RWPE2 (cell line): ENCODE measurements around the gene KIF21B.

Experiments
- ATAC-seq: fragments of 200-7000 bp; cut with Tn5 transposase; 3 replicates; pipeline ENCODE4 v1.9.1; 2021; ENCODE audit warnings: low read depth
- DNase-seq: peaks from one replicate; pipeline ENCODE4 v3.0.0-alpha.2; 2020; ENCODE audit warnings: low spot score
- H3K27ac ChIP-seq: fragments of 450-650 bp; 2 replicates; pipeline ENCODE4 v1.5.1; 2017; ENCODE audit warnings: mild to moderate bottlenecking; ENCODE audit not compliant: poor library complexity, severe bottlenecking
- H3K27me3 ChIP-seq: fragments of 250-450 bp; sonication (Bioruptor Pico); 2 replicates; pipeline ENCODE4 v1.5.1; 2021; ENCODE audit warnings: mild to moderate bottlenecking, moderate library complexity; ENCODE audit not compliant: insufficient read depth, poor library complexity, severe bottlenecking
- H3K36me3 ChIP-seq: fragments of 250-450 bp; sonication (Bioruptor Pico); 2 replicates; pipeline ENCODE4 v1.5.1; 2020; ENCODE audit warnings: low read depth, mild to moderate bottlenecking, moderate library complexity
- H3K4me1 ChIP-seq: fragments of 250-450 bp; sonication (Bioruptor Pico); 2 replicates; pipeline ENCODE4 v1.5.1; 2021; ENCODE audit warnings: mild to moderate bottlenecking, moderate library complexity; ENCODE audit not compliant: insufficient read depth, poor library complexity, severe bottlenecking
- H3K4me3 ChIP-seq: fragments of 250-450 bp; sonication (Bioruptor Pico); 2 replicates; pipeline ENCODE4 v1.5.1; 2021; ENCODE audit warnings: mild to moderate bottlenecking, moderate library complexity; ENCODE audit not compliant: severe bottlenecking
- H3K9me3 ChIP-seq: fragments of 250-450 bp; sonication (Bioruptor Pico); 2 replicates; pipeline ENCODE4 v1.5.1; 2021; ENCODE audit warnings: mild to moderate bottlenecking, moderate library complexity; ENCODE audit not compliant: severe bottlenecking
- TF ChIP-seq, protein P1 (sequence below): fragments of 450-650 bp; IDR thresholded peaks from one replicate; pipeline ENCODE4 v1.5.1; 2017; ENCODE audit warnings: mild to moderate bottlenecking, moderate library complexity; ENCODE audit not compliant: poor library complexity, severe bottlenecking

KIF21B gene

DNA sequence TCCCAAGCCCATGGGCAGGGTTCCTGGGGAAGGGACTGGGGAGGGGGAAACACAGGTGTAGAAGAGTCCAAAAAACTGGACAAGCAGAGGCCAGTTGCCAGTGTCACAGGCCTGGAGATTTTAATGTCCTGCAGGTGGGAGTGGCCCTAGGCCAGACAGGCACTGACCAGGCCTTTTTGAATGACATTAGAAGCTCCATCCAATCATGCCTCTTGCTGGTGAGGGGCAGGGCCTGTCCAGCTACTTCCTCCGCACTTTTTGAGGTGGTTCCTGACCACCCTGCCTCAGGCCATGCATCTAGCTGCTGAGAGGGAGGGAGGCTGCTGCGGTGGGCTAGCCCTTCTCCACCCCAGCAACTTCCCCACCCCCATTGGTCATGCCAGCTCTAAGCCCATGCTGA, 15.9 kb upstream of the KIF21B start:
- DNase-seq: no peak
- Histone ChIP-seq H3K27ac (no peak overlapping the region), H3K36me3 (no peaks in the 10 kb centered on the region), H3K9me3 (no peaks in the 10 kb centered on the region), H3K4me1 (no peaks in the 10 kb centered on the region), H3K27me3 (no peaks in the 10 kb centered on the region), H3K4me3 (no peak overlapping the region)
- TF ChIP-seq, protein P1, sequence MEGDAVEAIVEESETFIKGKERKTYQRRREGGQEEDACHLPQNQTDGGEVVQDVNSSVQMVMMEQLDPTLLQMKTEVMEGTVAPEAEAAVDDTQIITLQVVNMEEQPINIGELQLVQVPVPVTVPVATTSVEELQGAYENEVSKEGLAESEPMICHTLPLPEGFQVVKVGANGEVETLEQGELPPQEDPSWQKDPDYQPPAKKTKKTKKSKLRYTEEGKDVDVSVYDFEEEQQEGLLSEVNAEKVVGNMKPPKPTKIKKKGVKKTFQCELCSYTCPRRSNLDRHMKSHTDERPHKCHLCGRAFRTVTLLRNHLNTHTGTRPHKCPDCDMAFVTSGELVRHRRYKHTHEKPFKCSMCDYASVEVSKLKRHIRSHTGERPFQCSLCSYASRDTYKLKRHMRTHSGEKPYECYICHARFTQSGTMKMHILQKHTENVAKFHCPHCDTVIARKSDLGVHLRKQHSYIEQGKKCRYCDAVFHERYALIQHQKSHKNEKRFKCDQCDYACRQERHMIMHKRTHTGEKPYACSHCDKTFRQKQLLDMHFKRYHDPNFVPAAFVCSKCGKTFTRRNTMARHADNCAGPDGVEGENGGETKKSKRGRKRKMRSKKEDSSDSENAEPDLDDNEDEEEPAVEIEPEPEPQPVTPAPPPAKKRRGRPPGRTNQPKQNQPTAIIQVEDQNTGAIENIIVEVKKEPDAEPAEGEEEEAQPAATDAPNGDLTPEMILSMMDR: no peak
- no peak for ATAC-seq

DNA sequence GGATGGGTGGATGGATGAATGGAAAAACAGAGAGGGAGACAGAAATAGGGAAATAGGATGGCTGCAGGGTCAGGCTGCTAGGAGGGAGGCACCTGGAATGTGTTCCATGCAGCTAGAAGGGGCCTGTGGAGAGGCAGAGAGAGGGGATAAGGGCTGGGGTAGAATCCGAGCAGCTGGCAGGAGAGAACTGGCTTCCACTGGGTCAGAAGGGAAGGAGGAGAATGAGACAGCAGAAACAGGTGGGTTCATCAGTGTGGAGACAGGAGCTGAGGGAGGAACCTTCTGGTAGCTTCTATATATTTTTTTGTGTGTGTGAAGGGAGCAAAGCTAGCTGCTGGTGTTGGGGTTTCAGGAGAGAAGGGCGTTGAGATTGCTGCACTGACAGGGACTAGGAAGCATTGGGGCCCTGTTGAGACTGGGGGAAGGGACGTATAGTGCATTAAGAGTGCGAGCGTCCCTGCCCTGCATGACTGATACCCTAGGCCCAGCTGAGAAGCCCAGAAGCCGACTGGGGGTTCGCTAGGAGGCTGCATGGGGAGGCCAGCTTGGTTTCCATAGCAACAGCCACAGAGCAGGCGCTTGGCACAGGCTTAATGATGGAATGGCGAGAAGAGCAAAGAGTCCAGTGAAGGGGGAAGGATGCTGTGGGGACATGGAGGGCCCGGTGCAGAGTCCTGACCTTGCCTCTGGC, 14.8 kb upstream of the KIF21B start:
- DNase-seq (no peak), ATAC-seq (no peak)
- Histone ChIP-seq H3K4me1 (no peaks in the 10 kb centered on the region), H3K27me3 (no peaks in the 10 kb centered on the region), H3K27ac (no peak overlapping the region), H3K4me3 (no peak overlapping the region), H3K36me3 (no peaks in the 10 kb centered on the region), H3K9me3 (no peaks in the 10 kb centered on the region)
- TF ChIP-seq, protein P1: no peak

DNA sequence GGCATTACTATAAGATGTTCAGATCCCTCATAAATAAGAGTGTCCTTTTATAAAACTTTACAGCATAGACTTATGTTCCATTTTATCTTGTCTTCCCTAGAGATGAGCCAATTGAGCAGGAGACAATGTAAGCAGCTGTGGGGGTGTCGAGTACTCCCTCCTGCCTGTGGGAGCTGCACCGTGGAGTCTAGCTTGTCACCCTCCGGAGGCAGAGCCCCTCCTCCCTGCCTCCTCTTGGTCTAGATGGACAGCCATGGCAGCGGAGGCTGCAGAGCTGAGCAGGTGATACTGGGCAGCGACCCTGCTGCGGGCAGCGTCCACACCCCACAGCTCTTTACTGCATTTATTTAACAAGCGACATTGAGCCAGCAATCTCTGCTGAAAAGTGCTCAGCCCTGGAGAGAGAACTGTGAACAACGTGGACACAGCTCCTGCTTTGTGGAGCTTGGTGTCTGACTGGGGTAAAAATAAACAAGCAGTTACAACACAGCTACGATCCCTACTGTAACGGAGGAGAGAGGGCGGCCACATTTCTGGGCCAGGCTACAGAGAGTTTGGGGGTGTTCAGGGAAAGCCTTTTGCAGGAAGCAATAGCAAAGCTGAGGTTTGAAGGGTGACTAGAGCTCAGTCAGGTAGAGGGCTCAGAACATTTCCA, 12.8 kb upstream of the KIF21B start:
- DNase-seq (no peak), ATAC-seq (no peak)
- Histone ChIP-seq H3K36me3 (no peaks in the 10 kb centered on the region), H3K4me1 (no peaks in the 10 kb centered on the region), H3K27me3 (no peaks in the 10 kb centered on the region), H3K9me3 (no peaks in the 10 kb centered on the region), H3K4me3 (no peak overlapping the region), H3K27ac (no peak overlapping the region)
- TF ChIP-seq, protein P1: no peak

- Histone ChIP-seq H3K9me3 (no peaks in the 10 kb centered on the region), H3K4me1 (no peaks in the 10 kb centered on the region), H3K36me3 (no peaks in the 10 kb centered on the region), H3K27me3 (no peaks in the 10 kb centered on the region), H3K4me3 (no peak overlapping the region), H3K27ac (no peak overlapping the region)
- TF ChIP-seq, protein P1: no peak
- ATAC-seq (no peak), DNase-seq (no peak)
Observed at GRCh38 chr1:201034671-201035070, 11.2 kb upstream of the KIF21B start.

- Histone ChIP-seq H3K27ac (no peak overlapping the region), H3K36me3 (no peaks in the 10 kb centered on the region), H3K4me3 (no peak overlapping the region), H3K27me3 (no peaks in the 10 kb centered on the region), H3K9me3 (no peaks in the 10 kb centered on the region), H3K4me1 (no peaks in the 10 kb centered on the region)
- TF ChIP-seq, protein P1: no peak
- ATAC-seq (no peak), DNase-seq (no peak)
Observed at GRCh38 chr1:201032408-201032807, 8.9 kb upstream of the KIF21B start.
